ENCODE data around the gene FSTL4.

DNA sequence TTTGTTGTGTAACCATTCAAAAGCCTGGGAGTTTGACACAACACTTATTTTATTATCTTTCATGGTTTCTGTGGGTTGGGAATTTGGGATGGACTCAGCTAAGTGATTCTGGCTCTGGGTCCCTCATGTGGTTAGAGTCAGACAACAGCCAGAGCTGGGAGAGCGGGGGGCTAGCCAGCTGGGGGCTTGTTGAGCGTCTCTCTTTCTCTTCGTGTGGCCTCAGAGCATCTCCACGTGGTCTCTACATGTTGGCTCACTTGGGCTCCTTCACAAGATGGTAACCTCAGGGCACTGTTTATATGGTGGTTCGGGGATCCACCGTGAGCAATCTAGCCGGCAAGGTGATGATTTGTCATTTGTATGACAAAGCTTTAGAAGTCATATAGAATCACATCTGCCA lies 73.6 kb downstream of the FSTL4 start:
- TF ChIP-seq, protein P1, sequence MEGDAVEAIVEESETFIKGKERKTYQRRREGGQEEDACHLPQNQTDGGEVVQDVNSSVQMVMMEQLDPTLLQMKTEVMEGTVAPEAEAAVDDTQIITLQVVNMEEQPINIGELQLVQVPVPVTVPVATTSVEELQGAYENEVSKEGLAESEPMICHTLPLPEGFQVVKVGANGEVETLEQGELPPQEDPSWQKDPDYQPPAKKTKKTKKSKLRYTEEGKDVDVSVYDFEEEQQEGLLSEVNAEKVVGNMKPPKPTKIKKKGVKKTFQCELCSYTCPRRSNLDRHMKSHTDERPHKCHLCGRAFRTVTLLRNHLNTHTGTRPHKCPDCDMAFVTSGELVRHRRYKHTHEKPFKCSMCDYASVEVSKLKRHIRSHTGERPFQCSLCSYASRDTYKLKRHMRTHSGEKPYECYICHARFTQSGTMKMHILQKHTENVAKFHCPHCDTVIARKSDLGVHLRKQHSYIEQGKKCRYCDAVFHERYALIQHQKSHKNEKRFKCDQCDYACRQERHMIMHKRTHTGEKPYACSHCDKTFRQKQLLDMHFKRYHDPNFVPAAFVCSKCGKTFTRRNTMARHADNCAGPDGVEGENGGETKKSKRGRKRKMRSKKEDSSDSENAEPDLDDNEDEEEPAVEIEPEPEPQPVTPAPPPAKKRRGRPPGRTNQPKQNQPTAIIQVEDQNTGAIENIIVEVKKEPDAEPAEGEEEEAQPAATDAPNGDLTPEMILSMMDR (conservative IDR thresholded peaks at IDR 0.05), result no peak
- TF ChIP-seq EZH2 (IDR thresholded peaks at IDR 0.05; ENCODE audit: low read depth), result no peak
